K562 (cell line): Measurements from ENCODE around the gene NFATC2. TPM values are rescaled to one million over a fixed set of nuclear protein-coding genes. Genes with fewer than 3 reads are reported as not detected.

Experiments
- CXXC5 ChIP-seq: fragments of 250-450 bp; sonication (Bioruptor Pico); IDR thresholded peaks from 2 replicates; pipeline ENCODE4 v1.8.0; 2022; ENCODE audit warnings: inconsistent platforms, mild to moderate bottlenecking, moderate library complexity
- E4F1 ChIP-seq: fragments of 250-450 bp; sonication (Bioruptor Pico); IDR thresholded peaks from 2 replicates; pipeline ENCODE4 v1.5.0; 2021; ENCODE audit warnings: mild to moderate bottlenecking, borderline replicate concordance
- GABPB2 ChIP-seq: fragments of 250-450 bp; sonication (Bioruptor Pico); conservative IDR thresholded peaks from 2 replicates; pipeline ENCODE4 v1.5.1; 2021; ENCODE audit warnings: mild to moderate bottlenecking
- HLTF ChIP-seq: fragments of 450-650 bp; IDR thresholded peaks from 2 replicates; pipeline ENCODE4 v1.6.1; 2016
- IFI16 ChIP-seq: fragments of 250-450 bp; sonication (Bioruptor Pico); IDR thresholded peaks from 2 replicates; pipeline ENCODE4 v2.1.2; 2022; ENCODE audit warnings: mild to moderate bottlenecking, inconsistent platforms
- JUNB ChIP-seq: fragments of 450-650 bp; formaldehyde crosslinking; conservative IDR thresholded peaks from 2 replicates; pipeline ENCODE4 v1.4.0; 2020; ENCODE audit warnings: mild to moderate bottlenecking
- MLLT1 ChIP-seq, 2 experiments: fragments of 450-650 bp; IDR thresholded peaks; 2 replicates each; pipeline ENCODE4 v1.6.1; 2016
- MTA2 ChIP-seq: fragments of 450-650 bp; IDR thresholded peaks from 2 replicates; pipeline ENCODE4 v1.6.1; 2016; ENCODE audit warnings: low read depth
- NELFE ChIP-seq: IDR thresholded peaks from 2 replicates; pipeline ENCODE4 v1.6.1; 2011; ENCODE audit warnings: mild to moderate bottlenecking; ENCODE audit not compliant: insufficient read depth, insufficient read length
- POU5F1 ChIP-seq: fragments of 150-350 bp; IDR thresholded peaks from 2 replicates; pipeline ENCODE4 v1.6.1; 2014; ENCODE audit warnings: borderline replicate concordance, low read length, low read depth, mild to moderate bottlenecking; ENCODE audit not compliant: partially characterized antibody
- RBFOX2 ChIP-seq: fragments of 200-400 bp; formaldehyde crosslinking; IDR thresholded peaks from 2 replicates; pipeline ENCODE4 v1.6.1; 2017; ENCODE audit warnings: low read depth, mild to moderate bottlenecking, low read length, moderate library complexity
- RNF2 ChIP-seq: sonication (generic); IDR thresholded peaks from 2 replicates; pipeline ENCODE4 v1.6.1; 2016
- SOX6 ChIP-seq: fragments of 450-650 bp; IDR thresholded peaks from 2 replicates; pipeline ENCODE4 v1.6.1; 2014; ENCODE audit warnings: mild to moderate bottlenecking
- STAT5B ChIP-seq: fragments of 250-450 bp; sonication (Bioruptor Pico); IDR thresholded peaks from 2 replicates; pipeline ENCODE4 v1.8.0; 2021; ENCODE audit warnings: mild to moderate bottlenecking, inconsistent platforms
- TGIF2 ChIP-seq: sonication (generic); formaldehyde crosslinking; IDR thresholded peaks from 2 replicates; pipeline ENCODE4 v1.8.1; 2022; ENCODE audit warnings: mild to moderate bottlenecking, missing genetic modification reagents, moderate library complexity
- ZBTB5 ChIP-seq: fragments of 450-650 bp; IDR thresholded peaks from 2 replicates; pipeline ENCODE4 v1.6.1; 2017; ENCODE audit warnings: antibody characterized with exemption
- ZEB2 ChIP-seq: fragments of 450-650 bp; IDR thresholded peaks from 2 replicates; pipeline ENCODE4 v1.6.1; 2016
- ZNF445 ChIP-seq: fragments of 250-450 bp; sonication (Bioruptor Pico); IDR thresholded peaks from 2 replicates; pipeline ENCODE4 v1.4.0; 2020; ENCODE audit warnings: low read depth, mild to moderate bottlenecking, moderate library complexity
- polyA plus RNA-seq, 8 experiments: library from polyadenylated mRNA; depleted of rRNA in 4 of 8; stranded (reverse) in 5 of 8; unstranded in 3 of 8; fragments of >200 nt; fragmentation: Nextera tagmentation in 2 of 8; fragmentation: Illumina TruSeq in 1 of 8; extraction: Ambion mirVana in 2 of 8; extraction: Trizol in 1 of 8; gene quantifications; 2 replicates each; pipeline versions ENCODE4 v1.2.1 to v1.2.3, GENCODE V29; 2011 to 2014; ENCODE audit warnings: inconsistent platforms in 1 of 8, missing spikeins in 1 of 8
- total RNA-seq, 7 experiments: library from RNA; depleted of rRNA in 6 of 7; stranded (reverse); fragments of >200 nt in 6 of 7; fragmentation: Illumina TruSeq in 2 of 7; extraction: Trizol in 2 of 7; gene quantifications; 2 replicates each; pipeline versions ENCODE4 v1.2.1 to v1.2.3, GENCODE V29; 2011 to 2021; ENCODE audit warnings: low replicate concordance in 1 of 7
- TF ChIP-seq, protein P1 (sequence below): fragments of 450-650 bp; formaldehyde crosslinking; conservative IDR thresholded peaks from 2 replicates; pipeline ENCODE4 v1.4.0; 2022; ENCODE audit warnings: mild to moderate bottlenecking, missing genetic modification characterization
- TF ChIP-seq, protein P2 (sequence below): sonication (generic); formaldehyde crosslinking; IDR thresholded peaks from 2 replicates; pipeline ENCODE4 v1.4.0; 2020; ENCODE audit warnings: mild to moderate bottlenecking, missing genetic modification reagents

Gene NFATC2
- total and polyA plus RNA-seq, 9 of the 15 experiments (the other 6 are each of a cell fraction or from before 2014, with no cell fraction given) = 1.9 to 11.2 (median 3.0) TPM

DNA sequence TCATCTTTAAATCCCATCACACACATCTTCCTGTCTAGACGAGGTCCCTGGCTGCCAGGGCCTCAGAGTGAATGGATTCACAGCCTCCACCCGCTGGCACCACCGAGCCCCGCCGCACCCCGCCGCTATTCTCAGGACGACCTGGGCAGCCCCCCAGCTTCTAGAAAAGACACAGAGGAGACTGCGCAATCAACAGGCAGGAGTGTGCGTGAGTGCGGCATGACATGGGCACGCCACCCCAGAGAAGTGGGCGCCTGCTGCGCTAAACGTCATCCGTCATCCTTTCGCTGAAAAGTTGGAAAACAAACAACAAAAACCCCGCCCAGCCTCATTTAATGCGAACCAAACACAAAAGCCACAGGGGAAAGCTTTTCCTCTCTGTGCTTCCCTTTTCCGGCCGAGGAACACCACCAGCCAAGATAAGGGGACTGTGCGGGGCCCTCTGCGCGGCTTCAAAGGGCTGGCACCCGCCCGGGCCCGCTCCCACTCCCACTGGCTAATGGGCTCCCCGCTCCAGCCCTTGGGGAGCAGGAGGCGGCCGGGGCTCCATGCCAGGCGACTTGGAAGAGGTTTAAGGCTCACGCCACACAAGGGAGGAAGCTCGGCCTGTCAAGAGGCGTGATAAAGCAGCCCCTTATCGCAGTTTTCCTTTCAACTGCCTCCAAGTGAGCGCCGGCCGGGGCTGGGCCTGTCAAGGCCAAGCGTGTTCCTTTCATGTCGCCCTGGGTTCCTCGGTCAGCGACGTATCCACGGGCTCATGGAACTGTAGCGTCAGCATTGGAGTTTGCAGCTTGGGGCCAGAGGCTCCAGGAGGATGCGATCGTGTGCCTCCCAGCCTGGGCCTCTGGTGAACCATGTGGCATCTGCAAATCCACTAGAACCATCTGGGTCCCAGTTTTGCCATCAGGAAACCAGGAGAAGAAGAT is 50.1 kb downstream of the NFATC2 start (continued):
- TF ChIP-seq GABPB2 (CRISPR knock-in tag) (no peak), MLLT1 (IDR thresholded peaks at IDR 0.05) (no peak), STAT5B (no peak), ZEB2 (peak; percentile 16; the same call in 1 of the 2 replicates), SOX6 (peak; percentile 47), JUNB (CRISPR knock-in tag) (no peak), MTA2 (no peak), HLTF (no peak), TGIF2 (no peak), RBFOX2 (peak; percentile 82), IFI16 (CRISPR knock-in tag) (no peak), E4F1 (CRISPR knock-in tag) (no peak), CXXC5 (CRISPR knock-in tag) (peak; percentile 87), RNF2 (peak; percentile 69; the same call in 1 of the 2 replicates), POU5F1 (no peak), NELFE (no peak), ZBTB5 (no peak), ZNF445 (CRISPR knock-in tag) (no peak)
- TF ChIP-seq, protein P1, sequence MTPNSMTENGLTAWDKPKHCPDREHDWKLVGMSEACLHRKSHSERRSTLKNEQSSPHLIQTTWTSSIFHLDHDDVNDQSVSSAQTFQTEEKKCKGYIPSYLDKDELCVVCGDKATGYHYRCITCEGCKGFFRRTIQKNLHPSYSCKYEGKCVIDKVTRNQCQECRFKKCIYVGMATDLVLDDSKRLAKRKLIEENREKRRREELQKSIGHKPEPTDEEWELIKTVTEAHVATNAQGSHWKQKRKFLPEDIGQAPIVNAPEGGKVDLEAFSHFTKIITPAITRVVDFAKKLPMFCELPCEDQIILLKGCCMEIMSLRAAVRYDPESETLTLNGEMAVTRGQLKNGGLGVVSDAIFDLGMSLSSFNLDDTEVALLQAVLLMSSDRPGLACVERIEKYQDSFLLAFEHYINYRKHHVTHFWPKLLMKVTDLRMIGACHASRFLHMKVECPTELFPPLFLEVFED (CRISPR knock-in tag) = no peak
- TF ChIP-seq, protein P2, sequence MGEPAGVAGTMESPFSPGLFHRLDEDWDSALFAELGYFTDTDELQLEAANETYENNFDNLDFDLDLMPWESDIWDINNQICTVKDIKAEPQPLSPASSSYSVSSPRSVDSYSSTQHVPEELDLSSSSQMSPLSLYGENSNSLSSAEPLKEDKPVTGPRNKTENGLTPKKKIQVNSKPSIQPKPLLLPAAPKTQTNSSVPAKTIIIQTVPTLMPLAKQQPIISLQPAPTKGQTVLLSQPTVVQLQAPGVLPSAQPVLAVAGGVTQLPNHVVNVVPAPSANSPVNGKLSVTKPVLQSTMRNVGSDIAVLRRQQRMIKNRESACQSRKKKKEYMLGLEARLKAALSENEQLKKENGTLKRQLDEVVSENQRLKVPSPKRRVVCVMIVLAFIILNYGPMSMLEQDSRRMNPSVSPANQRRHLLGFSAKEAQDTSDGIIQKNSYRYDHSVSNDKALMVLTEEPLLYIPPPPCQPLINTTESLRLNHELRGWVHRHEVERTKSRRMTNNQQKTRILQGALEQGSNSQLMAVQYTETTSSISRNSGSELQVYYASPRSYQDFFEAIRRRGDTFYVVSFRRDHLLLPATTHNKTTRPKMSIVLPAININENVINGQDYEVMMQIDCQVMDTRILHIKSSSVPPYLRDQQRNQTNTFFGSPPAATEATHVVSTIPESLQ (CRISPR knock-in tag) = no peak
